Vagina (tissue), 2 donors: ENCODE results near the gene CUBN. TPM values are rescaled to one million over a fixed set of nuclear protein-coding genes. Genes with fewer than 3 reads are reported as not detected.

Source experiments
- DNase-seq, 2 donors: peaks; one replicate each; pipeline ENCODE4 v3.0.0-alpha.2; 2017; ENCODE audit errors: extremely low spot score in 2 of 2
- H3K27ac ChIP-seq: fragments of 200-600 bp; sonication (generic); one replicate; pipeline ENCODE4 v1.5.1; 2019
- H3K27me3 ChIP-seq: fragments of 200-600 bp; sonication (generic); one replicate; pipeline ENCODE4 v1.5.1; 2019
- H3K36me3 ChIP-seq, 2 donors: fragments of 200-600 bp; sonication (generic); one replicate each; pipeline ENCODE4 v1.5.1; 2017 to 2019
- H3K4me1 ChIP-seq: fragments of 200-600 bp; sonication (generic); one replicate; pipeline ENCODE4 v1.5.1; 2019
- H3K4me3 ChIP-seq, 2 donors: fragments of 200-600 bp; sonication (generic); 1 replicate in 1 of 2; 2 replicates in 1 of 2; pipeline ENCODE4 v1.5.1; 2016 to 2019
- H3K9me3 ChIP-seq: fragments of 200-600 bp; sonication (generic); one replicate; pipeline ENCODE4 v1.5.1; 2019
- CTCF ChIP-seq, 3 experiments: fragments of 450-650 bp in 2 of 3; fragments of 200-600 bp in 1 of 3; sonication (generic) in 1 of 3; IDR thresholded peaks; one replicate each; pipeline ENCODE4 v1.5.1; 2017 to 2019; ENCODE audit warnings: antibody characterized with exemption in 3 of 3, mild to moderate bottlenecking in 2 of 3, moderate library complexity in 2 of 3
- POLR2A ChIP-seq, 2 donors: fragments of 450-650 bp; IDR thresholded peaks; one replicate each; pipeline ENCODE4 v1.6.1; 2017; ENCODE audit warnings: antibody characterized with exemption in 2 of 2, mild to moderate bottlenecking in 2 of 2, moderate library complexity in 2 of 2
- POLR2AphosphoS5 ChIP-seq, 2 donors: sonication (generic); formaldehyde crosslinking; IDR thresholded peaks; one replicate each; pipeline ENCODE4 v1.9.0; 2017; ENCODE audit warnings: antibody characterized with exemption in 2 of 2, mild to moderate bottlenecking in 2 of 2, low read depth in 1 of 2; ENCODE audit not compliant: insufficient read depth in 1 of 2
- intact Hi-C: fragments of 100-400 bp; cut with DNase I; formaldehyde crosslinking; loops from one replicate; pipeline ENCODE4 v1.15.1; 2023
- total RNA-seq: library from RNA; depleted of rRNA; stranded (reverse); fragments of >200 nt; gene quantifications from one replicate; pipeline ENCODE4 v1.2.3, GENCODE V29; 2016

CUBN gene
- total RNA-seq, 1 donor from 2014 or later = 4.4 TPM

- intact Hi-C loops = no loop called here
- Histone ChIP-seq H3K4me3 (no peak overlapping the region), H3K4me1 (peaks cover 23% of the 10 kb centered on the region), H3K36me3 (no peaks in the 10 kb centered on the region), H3K9me3 (no peaks in the 10 kb centered on the region), H3K27me3 (no peaks in the 10 kb centered on the region), H3K27ac (no peak overlapping the region)
- no peak for DNase-seq
- TF ChIP-seq POLR2A (IDR thresholded peaks at IDR 0.05) (no peak), CTCF (IDR thresholded peaks at IDR 0.05) (no peak), POLR2AphosphoS5 (IDR thresholded peaks at IDR 0.05; ENCODE audit: insufficient read depth in 1 of 2, low read depth in 1 of 2) (no peak)
These were observed 163.7 kb downstream of the CUBN start for GRCh38 chr10:16965740-16966447.

DNA sequence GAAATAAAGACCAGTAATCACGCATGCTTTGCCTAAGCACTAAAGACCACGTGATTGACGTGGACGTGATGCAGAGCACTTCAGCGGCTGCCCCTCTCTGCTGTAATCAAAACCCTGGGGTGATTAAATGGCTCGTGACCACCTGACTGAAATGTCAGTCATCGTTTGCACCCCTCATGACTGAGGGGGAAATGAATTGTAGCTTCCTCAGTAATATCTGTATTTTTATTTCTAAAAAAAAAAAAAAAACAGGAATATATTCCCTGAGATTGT, 164.3 kb downstream of the CUBN start:
- intact Hi-C loops = no loop called here
- Histone ChIP-seq H3K27ac (no peak overlapping the region), H3K9me3 (no peaks in the 10 kb centered on the region), H3K27me3 (no peaks in the 10 kb centered on the region), H3K4me3 (no peak overlapping the region), H3K4me1 (peaks cover 23% of the 10 kb centered on the region), H3K36me3 (no peaks in the 10 kb centered on the region)
- TF ChIP-seq POLR2A (IDR thresholded peaks at IDR 0.05) (no peak), POLR2AphosphoS5 (IDR thresholded peaks at IDR 0.05; ENCODE audit: insufficient read depth in 1 of 2, low read depth in 1 of 2) (no peak), CTCF (IDR thresholded peaks at IDR 0.05) (no peak)
- DNase-seq = no peak

- no peak overlapping the region for H3K4me3 ChIP-seq
- no peak for DNase-seq
- H3K36me3 ChIP-seq = no peaks in the 10 kb centered on the region
- TF ChIP-seq CTCF (IDR thresholded peaks at IDR 0.05) (no peak), POLR2A (IDR thresholded peaks at IDR 0.05) (no peak), POLR2AphosphoS5 (IDR thresholded peaks at IDR 0.05; ENCODE audit: insufficient read depth in 1 of 2, low read depth in 1 of 2) (no peak)
- H3K4me1 ChIP-seq = peaks cover 23% of the 10 kb centered on the region
- no peaks in the 10 kb centered on the region for H3K9me3 ChIP-seq
- intact Hi-C loops = no loop called here
- H3K27me3 ChIP-seq = no peaks in the 10 kb centered on the region
- no peak overlapping the region for H3K27ac ChIP-seq
These were observed 164.9 kb downstream of the CUBN start for GRCh38 chr10:16964576-16965343.

- TF ChIP-seq POLR2AphosphoS5 (IDR thresholded peaks at IDR 0.05; ENCODE audit: insufficient read depth in 1 of 2, low read depth in 1 of 2) (no peak), CTCF (IDR thresholded peaks at IDR 0.05) (no peak), POLR2A (IDR thresholded peaks at IDR 0.05) (no peak)
- Histone ChIP-seq H3K4me3 (no peak overlapping the region), H3K36me3 (no peaks in the 10 kb centered on the region), H3K27ac (no peak overlapping the region), H3K4me1 (no peaks in the 10 kb centered on the region), H3K9me3 (no peaks in the 10 kb centered on the region), H3K27me3 (no peaks in the 10 kb centered on the region)
- intact Hi-C loops = no loop called here
- no peak for DNase-seq
These were observed 169.1 kb downstream of the CUBN start for GRCh38 chr10:16960551-16960950.

DNA sequence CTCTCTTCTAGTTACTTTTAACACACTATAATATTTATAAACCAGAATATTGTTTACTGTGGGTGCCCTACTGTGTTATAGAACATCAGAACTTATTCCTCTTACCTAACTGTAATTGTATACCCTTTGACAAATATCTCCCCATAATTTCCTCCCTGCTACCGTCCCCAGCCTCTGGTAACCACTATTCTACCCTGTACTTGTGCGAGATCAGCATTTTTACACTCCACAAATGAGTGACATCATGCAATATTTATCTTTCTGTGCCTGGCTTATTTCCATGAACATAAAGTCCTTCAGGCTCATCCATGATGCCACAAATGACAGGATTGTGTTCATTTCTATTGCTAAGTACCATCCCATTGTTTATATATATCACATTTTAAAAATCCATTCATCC, 172.6 kb downstream of the CUBN start:
- no peak overlapping the region for H3K27ac ChIP-seq
- TF ChIP-seq POLR2A (IDR thresholded peaks at IDR 0.05) = no peak
- H3K9me3 ChIP-seq = no peaks in the 10 kb centered on the region
- intact Hi-C loops = no loop called here
- no peaks in the 10 kb centered on the region for H3K36me3 ChIP-seq
- DNase-seq = no peak
- no peaks in the 10 kb centered on the region for H3K4me1 ChIP-seq
- no peaks in the 10 kb centered on the region for H3K27me3 ChIP-seq
- no peak overlapping the region for H3K4me3 ChIP-seq
